GM21528 (cell line): ENCODE results near the gene SFXN5.

Experiments used
- ATAC-seq: cut with Tn5 transposase; IDR thresholded peaks from one replicate; pipeline ENCODE4 v1.9.1; 2021; ENCODE audit warnings: mild to moderate bottlenecking, moderate library complexity; ENCODE audit not compliant: unreplicated experiment, low FRiP score

SFXN5 gene

DNA sequence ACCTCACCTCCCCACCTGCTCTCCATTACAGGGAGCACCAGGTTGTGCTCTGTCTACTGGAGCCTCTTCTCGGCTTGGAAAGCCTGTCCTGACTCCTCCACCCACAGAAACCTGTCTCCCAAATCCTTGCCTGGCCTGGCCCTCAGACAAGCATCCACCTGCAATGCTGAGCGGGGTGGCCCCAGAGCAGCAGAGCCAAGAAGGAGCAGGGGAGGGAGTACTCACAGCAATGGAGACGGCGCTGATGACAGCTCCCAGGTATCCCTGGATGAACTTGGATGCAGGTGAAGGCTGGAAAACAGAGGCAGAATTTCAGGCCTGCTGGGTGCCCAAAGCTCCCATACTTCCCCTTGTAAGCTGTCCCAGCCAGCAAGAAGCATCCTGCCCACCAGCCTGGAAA is 72.8 kb downstream of the SFXN5 start:
- ATAC-seq, result no peak

DNA sequence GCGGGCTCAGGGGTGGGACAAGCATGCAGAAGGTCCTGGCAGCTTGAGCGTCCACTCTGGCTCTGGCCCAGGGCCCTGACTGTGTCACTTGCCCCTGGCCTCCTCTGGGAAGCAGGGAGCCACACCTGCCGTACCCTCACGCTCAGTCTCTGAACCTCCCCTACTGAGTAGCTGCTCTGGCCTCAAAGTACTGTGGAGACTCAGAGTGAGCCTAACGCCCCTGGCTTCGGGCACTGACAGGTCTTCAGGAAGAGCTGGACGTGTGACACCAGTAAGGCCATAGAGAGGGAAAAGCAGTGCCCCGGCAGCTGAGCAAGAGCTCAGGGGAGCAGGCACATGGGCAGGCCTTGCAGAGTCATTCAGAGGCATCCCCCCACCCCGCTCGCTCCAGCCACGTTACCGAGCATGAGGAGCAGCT is 73.3 kb downstream of the SFXN5 start:
- no peak for ATAC-seq

DNA sequence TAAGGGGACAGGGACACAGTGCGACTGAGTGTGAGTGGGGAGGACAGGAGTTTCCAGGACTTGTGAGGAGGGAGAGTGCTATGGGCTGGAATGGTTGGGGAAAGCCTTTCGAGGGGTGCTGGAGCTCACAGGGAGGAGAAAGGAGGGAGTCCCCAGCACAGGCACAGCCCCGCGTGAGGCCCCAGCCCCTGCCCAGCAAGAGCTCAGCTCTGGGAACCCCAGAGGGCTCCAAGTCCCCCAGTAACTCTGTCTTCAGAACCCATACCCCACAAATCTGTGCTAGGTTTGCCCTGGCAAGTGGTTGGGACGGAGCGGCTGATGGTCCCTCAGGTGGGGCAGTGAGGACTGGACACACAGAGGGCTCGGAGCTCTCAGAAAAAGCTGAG is 75.4 kb downstream of the SFXN5 start:
- no peak for ATAC-seq

DNA sequence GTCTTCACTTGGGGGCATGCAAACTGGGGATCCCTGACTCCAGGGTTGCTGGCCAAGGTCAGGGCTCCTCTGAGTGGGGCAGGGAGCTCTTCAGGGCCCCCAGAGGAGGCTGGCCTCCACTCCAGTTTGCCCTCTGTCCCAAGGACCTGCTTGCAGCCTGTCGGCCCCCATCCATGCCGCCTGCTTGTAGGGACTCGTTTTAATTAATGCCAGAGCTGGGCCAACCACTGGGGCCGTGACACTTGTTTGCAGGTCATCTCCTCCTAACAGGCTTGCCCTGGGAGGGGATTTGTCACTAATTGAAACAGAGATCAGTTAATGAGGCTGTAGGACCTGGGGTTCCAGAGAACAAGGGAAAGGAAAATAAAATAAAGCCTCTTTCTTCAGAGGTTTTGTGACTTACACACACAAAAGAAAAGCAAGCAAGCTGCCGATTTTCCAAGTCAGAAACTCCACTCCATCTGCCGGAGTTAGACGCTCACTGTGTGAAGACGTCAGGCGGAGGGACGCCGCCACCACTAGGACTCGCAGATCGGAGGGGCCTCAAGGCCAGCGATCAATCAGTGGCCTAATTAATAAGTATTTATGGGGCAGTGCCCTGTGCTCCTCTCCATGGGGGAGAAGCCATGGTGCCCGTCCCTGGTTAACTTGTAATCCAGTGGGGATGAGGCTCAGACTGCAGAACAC is 75.9 kb downstream of the SFXN5 start:
- ATAC-seq, result no peak

DNA sequence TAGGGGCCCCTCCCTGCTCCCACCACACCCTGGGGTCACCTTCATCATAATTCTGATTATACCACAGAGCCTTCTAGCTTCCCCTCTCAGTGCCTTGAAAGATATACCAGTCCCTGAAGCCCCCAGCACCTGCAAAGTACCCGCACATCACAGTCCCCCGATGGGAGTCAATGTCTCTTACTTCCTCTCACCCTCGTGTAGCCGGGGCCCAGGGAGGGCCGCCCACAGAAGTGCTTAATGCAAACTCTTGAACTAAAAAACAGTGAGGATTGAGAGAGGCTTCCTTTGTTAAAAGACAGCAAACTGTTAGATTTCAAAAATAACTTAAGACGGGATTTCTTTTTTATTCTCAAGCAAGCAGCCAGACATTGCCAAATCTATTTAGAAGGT is 76.5 kb downstream of the SFXN5 start:
- ATAC-seq, result no peak

DNA sequence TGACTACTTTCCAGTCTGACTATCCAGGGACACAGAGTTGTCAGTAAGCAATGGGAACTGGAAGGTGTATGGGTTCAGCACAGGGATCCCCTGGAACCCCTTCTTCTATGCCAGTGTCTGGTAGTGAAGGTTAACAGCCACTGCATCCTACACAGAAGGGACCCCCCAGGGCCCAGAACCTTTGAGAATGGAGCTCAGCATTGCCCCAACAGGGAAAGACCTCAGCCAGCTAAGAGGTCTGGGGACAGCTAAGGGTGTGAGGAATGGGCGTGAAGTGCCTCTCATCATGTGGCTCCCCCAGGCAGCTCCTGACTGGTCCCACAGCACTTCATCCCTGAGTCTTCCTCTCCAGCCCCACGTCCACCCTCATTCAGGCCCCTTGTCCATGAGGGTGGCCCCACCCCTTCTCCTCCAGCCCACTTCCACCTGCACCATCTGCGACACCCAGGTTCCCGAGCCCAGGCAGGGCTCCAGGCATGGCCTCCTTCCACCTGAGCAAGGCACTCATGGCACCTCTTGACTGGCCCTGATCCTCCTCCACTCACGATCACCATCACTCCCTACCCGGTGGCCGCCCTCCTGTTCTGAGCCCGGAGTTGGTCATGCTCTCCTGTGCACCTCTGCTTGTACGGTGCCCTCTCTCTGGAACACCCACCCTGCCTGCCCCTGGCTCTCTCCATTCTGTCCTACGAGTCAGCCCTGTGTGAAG is 77.1 kb downstream of the SFXN5 start:
- no peak for ATAC-seq

DNA sequence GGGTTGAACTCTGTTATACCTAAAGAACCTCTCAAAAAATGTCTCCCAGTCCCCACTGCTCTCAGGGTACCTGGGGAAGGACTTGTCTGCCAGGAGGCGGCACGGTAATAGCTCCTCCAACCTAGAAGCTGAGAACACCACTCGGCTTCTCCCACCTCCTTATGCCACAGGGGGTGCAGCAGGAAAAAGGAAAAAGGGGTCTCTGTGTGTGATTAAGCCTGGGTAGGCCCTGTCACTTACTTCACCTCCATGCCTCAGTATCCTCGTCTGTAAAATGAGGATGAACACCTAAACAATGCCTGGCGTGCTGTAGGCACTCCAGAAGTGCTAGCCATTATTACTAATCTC is 77.6 kb downstream of the SFXN5 start:
- no peak for ATAC-seq

DNA sequence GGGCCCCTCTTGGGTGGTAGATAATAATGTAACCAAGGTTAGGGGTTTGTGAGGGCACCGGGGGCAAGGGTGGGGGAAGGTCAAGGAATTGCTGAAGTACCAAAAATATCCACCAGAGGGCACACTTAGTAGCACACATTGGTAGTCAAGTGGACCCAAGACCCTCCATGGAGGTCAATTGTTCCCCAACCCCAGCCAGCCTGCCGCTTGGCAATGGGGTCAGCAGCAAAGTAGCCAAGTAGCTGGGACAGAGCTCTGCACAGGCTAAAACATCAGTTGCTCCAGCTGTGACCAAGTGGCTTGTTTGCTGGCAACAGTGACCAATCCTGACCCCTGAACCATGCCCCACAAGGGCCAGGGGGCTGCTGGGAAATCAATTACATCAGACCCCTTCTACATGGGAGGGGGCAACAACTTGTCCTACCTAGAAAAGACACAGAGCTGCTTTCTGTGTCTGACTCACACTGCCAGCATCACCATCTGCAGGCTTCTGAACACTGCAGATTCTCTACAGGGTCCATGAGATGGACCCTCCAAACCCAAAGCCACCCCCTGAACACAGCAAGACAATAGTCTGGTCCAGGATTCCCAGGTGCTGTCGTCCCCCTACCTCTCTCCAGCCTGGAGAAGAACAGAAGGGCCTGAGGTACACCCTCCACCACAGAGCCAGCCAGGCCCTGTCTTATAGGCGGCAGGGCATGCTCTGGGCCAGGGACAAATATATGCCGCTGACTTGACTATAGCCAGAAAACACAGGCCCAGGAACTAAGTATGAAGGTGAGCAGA is 78.2 kb downstream of the SFXN5 start:
- ATAC-seq, result no peak

DNA sequence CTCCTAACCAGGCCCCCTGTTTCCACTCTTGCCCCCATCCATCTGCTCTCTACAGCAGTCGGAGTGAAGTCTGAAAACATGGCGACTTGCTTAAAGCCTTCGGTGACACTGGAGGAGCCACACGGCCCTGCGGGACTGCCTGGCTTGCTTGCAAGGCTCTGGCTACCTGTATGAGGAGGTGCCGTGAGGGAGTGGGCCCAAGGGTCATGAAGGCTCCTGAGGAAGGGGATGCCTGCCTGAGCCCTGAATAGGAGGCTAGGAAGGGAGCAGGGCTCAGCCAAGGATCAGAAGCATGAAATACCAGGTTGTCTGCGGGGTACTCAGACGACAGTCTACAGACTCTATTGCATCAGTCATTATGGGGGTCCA is 78.8 kb downstream of the SFXN5 start:
- no peak for ATAC-seq

DNA sequence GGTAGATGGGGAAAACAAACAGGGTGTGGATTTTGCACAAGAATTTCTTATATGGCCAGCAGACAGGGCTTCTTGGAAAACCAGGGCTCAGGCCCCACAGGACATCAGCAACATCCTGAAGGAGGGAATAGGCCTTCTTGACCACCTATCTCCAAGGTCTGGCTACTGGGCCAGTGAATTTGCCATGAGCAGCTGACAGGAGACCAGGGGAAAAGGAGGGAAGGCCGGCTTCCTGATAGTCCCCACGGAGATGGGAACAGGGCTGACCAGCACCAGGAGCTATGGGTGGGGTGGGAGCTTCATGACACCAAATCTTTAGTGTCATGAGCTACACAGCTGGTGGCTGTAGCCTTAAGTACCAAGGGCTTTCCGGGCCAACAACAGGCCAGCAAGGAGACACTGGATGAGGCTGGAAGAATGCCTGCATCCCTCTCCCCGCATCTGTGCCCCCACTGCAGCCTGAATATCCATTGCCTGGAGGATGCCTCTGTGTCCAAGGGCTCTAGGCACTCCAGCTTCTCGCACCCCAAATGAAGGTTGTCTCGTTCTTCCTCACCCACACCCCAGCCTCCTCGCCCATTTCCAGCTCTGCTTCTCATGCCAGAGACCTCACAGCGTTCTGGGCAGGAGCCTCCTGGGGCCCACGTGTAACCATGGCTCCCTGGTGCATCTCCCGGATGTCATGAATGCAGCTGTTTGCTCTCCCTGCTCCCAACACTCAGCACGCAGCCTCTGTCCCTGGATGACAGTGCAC is 79.4 kb downstream of the SFXN5 start:
- no peak for ATAC-seq

DNA sequence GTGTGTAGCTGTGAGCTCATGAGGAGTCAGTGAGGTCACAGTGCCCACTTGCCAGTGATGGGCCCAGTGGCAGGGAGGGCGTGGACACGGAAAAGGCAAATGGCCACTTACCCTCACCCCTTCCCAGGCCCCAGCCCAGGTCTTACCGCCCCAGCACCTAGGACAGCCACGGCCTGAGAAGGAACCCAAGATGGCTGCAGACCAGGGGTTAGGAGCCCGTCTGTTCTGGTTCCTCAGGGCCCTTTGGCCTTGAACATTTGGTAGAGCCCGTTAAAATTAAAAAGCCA is 80.1 kb downstream of the SFXN5 start:
- ATAC-seq, result no peak

DNA sequence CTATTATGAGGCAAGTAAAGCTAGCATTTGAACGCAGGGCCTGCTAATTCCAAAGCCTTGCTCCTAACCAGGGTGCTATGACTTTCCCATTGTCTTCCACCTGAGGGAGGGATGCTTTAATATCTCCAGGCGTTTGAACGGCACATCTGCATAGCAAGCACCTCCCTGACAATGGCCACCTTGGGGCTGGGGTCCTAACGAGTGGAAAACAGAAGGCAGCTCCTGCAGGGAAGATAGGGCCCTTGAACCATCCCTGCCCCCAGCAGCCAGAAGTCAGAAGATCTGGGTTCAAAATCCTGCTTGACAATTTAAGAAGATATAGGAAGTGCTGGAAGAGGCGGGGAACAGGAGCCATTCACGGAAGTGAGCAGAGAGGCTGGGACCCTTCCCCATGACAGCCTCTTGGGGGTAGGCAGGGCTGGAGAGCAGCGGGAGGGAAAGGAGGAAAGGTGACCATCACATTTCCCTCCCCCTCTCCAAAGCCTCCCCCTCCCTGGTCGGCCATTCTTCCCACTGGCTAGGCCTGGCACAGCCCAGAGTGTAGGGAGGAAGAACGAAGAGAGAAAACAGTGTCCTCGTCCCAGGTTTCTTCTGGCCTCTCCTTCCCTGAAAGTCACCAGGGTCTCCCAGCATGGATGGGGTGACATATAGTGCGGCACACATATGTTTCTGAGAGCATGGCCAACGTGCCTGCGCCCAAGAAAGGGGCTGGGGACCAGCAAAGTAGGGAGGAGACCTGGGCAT is 80.6 kb downstream of the SFXN5 start:
- no peak for ATAC-seq

DNA sequence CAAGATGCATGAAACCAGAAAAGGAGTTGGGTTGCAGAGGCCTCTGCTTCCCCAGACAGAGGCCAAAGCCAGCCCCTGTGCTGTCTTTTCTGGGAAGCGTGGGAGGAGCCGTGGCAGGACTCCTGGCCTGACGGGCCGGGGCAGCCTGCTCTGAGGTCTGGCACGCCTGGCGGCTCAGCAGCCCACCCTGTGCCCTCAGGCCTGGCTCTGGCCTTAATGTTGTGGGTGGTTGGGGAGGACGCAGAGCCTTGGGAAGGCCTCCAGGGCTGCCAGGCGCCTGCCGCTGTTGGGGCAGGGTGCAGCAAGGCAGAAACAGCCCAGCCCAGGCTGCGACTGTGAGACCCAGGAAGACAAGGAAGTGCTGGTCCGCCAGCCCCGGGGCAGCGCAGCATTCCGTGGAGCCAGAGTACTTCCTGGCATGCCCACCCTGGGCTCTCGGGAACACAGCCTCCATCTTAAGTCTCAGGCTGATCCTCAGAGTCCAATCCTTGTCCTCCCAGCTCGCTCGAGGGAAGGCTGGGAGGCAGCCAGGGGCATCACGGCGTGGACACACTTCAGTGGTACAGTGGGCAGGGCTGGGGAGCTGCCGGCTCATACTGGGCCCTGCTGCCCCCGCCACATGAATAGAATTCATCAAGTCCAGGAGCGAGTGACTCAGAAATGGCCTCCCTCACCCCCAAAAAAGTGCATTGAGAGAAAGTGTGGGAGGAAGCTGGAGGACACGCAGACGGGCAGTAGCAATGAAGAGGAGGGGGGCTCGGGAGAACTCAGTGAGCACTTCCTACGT is 81.5 kb downstream of the SFXN5 start:
- ATAC-seq, result no peak

DNA sequence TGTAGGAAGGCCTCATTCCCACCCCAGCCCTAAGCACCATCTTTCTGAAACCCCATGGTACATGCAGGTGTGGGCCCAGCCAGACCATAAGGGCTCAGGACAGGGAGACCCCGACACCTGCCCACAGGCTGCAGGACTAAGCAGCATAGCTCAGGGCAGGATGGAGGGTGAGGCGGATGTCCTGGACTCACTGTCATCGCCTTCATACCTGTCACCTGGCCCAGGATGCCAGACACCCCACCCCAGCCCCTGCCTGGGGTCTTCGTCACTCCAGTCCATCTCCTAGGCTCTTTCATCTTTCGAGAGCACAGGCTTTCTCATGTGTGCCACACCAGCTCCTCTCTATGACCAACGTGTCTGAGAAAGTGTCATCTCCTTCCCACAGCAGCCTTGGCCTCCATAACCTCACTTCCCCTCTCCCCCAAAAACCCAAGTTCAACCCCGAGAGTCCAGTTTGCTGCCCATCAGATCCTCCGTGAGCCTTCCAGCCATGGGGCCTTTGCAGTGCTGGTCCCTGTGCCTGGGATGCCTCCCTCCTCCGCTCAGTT is 82.7 kb downstream of the SFXN5 start:
- ATAC-seq, result no peak

DNA sequence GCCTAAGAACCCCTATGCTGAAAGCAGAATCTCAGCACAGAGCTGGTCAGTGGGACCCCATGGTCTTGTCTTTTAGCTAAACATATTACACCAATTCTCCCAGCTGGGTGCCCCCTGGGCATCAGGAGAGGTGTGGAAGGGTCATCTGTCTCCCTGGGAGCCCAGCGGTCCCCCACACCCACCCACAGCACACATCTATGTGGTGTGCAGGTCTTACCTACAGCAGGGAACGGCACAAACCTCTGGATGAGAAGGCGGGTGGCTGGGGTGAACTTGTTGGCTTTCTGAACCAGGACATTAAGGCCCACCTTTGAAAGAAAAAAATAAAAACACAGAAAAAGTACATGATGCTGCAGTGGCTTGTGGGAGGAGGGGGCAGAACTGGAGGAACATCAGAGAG is 83.5 kb downstream of the SFXN5 start:
- no peak for ATAC-seq

DNA sequence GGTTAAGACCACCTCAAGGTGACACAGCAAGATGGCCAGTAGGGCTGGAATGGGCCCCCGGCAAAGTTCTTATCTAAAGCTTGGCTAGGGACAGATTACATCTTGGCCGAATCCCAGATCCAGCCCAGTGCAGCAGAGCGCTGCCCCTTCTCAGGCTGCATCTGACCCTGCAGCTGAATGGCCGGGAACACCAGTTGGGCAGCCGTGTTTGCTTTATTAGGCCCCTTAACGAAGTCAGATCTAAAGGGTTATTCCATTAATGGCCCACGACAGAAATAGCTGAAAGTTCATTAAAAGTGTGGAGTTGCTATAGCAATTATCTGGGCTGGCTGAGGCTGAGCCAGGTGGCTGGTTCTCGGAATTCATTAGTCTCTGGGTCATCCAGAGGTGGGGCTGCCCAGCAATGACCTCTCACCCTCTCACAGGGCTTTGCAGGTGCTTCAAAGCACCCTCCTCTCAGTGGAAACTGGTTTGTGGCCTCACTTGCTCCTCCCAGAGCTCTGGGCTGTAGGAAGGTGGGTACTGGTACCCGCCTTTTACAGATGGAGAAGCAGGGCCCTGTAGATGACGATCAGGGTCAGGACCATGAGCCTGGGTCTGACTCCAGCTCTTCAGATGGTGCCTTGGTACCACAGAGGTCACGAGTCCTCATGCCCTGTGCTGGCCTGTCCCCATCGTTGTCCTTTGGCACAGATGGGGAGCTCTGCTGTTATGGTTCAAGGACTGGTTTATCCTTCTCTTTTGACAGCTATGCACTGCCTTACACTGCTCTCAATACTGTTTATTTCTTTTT is 85.4 kb downstream of the SFXN5 start:
- no peak for ATAC-seq

DNA sequence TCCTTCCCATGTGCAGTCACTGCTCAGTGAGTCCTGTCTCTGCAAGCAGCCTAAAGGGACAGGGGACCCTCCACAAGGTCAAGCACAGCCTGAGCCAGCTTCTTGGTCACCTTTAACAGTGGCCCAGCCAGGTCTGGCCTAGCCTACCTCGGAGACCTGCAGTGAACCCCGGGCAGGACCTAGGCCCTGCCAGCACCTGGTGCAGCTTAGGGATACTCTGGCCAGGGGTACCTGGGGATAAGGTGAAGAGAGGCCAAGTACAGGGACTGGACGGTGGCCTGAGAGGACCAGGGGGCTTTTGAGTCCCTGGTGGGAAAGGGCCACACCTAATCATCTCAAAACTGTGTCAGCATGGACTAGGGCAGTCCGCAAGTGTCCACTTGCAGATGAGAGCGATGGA is 86.4 kb downstream of the SFXN5 start:
- no peak for ATAC-seq

DNA sequence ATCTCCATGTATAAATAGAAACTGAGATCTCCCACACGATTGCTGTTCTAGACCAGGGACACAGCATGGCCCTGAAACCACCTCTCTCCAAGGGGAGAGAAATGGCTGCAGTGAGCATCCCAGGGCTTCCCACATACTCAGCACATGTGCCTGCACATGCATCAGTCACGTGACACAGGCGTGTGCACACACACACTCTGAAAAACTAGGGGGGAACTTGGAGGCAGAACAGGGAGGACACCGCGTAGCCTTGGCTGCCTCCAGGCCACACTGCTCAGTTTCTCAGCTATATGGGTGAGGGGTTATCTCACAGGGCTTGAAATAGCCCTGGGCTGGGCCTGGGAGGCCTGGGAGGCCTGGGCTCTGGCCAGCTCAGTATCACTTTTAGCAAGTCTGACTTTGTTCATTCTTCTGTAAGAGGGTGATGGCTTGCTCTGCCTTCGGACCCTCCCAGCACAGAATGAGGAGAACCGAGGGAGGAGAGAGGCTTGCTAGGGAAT is 87.3 kb downstream of the SFXN5 start:
- ATAC-seq, result no peak
